ENCODE results near the gene FAM124A. TPM values are rescaled to one million over a fixed set of nuclear protein-coding genes. Genes with fewer than 3 reads are reported as not detected.

Gene FAM124A
- total RNA-seq, 2 experiments from 2014 or later = 0.13 TPM; not detected in 1

DNA sequence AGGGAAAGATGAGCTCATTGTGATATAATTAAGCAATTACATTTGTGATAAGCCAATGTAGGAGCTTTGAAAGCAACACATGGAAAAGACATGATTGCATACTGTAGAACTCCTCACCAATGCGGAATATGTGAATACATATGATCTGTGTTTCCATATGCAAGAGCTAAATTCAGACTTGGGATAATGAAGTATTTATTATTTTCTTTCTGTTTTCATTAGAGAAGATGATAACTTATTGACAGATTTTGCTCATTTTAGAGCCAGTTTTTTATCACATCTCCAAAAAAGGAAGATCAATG lies 14.2 kb downstream of the FAM124A start:
- ChIA-PET CTCF (interaction anchor here (1.3 kb wide), 1 partner anchor 49 kb away, joined by 3 read pairs; no protein-coding TSS in a partner anchor), POLR2A (no interaction called here)

DNA sequence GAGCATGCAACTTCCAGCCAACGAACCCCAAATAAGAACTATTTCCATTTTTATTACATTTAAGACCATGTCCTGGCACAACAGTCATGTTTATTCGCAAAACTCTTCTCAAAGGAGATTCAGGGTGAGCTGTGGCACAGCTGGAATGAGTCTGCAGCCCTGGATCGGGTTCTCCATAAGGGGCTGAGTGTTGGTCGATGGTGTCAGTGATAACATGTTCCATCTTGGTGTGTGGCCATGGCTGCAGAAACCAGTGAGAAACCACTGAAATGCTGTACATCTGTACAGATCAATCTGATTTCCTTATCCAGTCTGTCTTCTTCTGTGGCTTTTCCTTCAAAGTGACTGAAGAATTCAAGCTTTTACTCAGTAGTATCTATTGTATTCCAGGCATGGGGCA lies 15.2 kb downstream of the FAM124A start:
- ChIA-PET POLR2A (no interaction called here), CTCF (no interaction called here)

GRCh38 chr13:51237887-51238286 lies 15.7 kb downstream of the FAM124A start:
- ChIA-PET CTCF (no interaction called here), POLR2A (no interaction called here)

- CTCF ChIA-PET = no interaction called here
- POLR2A ChIA-PET = no interaction called here
These were observed 18.0 kb downstream of the FAM124A start for GRCh38 chr13:51240178-51240577.

- POLR2A ChIA-PET = no interaction called here
These were observed 18.8 kb downstream of the FAM124A start for GRCh38 chr13:51240958-51241357.

DNA sequence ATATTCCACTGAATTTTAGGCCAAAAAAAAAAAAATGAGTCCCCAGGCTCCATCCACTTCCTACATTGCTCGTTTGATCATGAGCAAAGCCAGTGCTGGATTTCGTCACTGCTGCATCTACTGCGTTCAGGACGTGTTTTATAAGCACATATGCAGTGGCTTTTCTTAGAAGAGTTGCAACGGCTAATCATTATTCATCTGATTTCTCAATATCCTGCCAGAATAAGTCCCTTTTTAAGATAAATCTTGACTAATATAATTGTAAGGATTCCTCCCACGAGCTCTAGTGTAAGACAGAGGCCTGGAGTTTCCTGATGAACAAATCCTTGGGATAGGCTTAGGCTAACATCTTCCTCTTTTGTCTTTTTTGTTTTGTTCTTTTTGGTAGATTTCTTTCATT lies 19.5 kb downstream of the FAM124A start:
- POLR2A ChIA-PET = no interaction called here
- CTCF ChIA-PET = no interaction called here

More at GRCh38 chr13:51240958-51241357, 18.8 kb downstream of the FAM124A start:
- CTCF ChIA-PET = no interaction called here

DNA sequence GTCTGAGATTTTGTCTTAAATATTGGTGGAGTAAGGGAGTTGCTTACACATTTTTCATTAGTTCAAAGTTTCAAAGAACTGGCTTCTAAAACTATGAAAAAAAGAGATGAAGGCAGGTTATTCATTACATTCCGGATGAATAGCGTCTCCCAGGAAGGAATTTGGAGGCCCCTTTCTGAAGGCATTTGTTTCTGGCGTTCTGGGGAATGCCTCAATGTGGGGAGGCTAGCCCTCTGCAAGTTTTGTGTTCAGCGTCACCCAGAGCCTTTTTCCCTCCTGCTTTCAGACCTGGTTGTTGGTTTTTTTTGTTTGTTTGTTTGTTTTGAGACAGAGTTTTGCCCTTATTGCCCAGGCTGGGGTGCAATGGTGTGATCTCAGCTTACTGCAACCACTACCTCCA lies 21.0 kb downstream of the FAM124A start:
- ChIA-PET CTCF (no interaction called here), POLR2A (no interaction called here)

- CTCF ChIA-PET = no interaction called here
- POLR2A ChIA-PET = no interaction called here
These were observed 21.6 kb downstream of the FAM124A start for GRCh38 chr13:51243832-51244231.

DNA sequence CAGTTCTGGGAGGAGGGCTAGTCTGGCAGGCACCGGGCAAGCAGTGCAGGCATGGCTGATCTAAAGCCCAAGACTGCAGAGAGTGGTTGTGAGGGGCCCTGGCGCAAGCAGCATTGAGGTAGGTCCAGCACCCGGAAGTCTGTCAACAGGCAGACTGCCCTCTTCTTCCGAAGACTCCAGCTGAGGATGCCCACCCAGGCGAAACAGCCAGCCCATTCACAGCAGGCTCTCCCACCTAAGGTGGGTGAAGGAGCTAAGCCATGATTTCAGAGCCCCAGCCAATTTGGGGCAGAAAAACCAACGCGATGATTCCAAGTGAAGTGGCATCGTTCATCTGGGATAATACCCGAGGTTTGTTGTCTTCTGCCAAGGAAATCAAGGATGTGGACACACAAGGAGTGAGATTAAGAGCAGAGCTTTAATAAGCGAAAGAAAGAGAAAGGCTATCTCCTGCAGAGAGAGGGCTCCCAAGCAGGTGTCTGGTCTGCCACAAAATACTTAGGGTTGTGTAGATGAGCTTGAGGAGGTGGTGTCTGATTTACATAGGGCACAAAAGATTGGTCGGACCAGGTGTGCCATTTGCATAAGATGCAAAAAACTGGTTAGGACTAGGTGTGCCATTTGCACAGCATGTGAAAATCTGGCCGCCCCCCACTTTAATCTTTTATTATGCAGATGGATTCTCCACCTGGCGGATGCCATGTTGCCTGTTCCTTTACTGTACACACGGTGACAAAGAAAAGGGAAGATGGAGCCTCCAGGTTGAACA lies 22.6 kb downstream of the FAM124A start:
- ChIA-PET POLR2A (no interaction called here), CTCF (interaction anchor here (0.7 kb wide), 1 partner anchor 41 kb away, joined by 4 read pairs; no protein-coding TSS in a partner anchor)

GRCh38 chr13:51245583-51245982 lies 23.4 kb downstream of the FAM124A start:
- ChIA-PET CTCF (no interaction called here), POLR2A (no interaction called here)

GRCh38 chr13:51246025-51246417 lies 23.8 kb downstream of the FAM124A start:
- CTCF ChIA-PET = interaction anchor here (1.3 kb wide), 1 partner anchor 40 kb away, joined by 6 read pairs; no protein-coding TSS in a partner anchor
- POLR2A ChIA-PET = no interaction called here

DNA sequence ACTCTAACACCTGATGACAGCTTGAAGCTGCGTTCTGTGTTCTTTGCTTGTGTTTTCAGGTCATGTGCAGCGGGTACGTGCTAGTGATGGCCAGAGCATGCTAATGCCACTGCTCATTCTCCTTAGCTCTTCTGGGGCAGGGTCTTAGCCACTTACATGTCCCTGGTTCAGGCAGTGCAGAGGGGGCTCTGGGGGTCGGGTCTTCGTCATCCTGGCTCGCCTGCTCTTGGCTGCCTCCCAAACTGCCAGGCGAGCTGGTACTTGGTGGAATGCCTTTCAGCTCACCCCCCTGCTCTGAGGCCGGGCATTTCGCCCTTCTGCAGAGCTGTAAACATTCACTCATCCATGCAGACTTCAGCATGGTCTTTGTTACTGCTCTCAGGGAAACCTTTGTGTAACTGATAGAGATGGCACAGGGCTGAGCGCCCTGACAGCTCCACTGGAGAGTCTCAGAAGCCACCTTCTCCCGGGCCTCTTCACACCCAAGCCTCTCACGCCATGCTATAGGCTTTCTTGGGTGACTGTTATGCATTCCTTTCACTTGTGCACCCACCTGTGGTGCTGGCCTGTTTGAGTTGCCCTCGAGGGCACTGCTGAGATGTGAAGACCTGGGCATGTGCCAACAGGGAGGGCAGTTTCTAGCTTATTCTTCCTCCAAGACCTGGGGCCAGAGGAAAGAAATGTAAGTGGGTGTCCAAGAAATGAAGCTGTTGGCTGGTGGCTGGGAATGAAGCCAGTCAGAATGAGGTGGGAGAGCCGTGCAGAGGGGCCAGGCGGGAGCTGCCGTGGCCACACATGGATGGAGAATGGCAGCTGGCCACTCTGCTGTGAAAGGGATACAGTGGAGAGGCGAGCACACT lies 24.4 kb downstream of the FAM124A start:
- POLR2A ChIA-PET = no interaction called here

GRCh38 chr13:51249255-51249654 lies 27.1 kb downstream of the FAM124A start:
- POLR2A ChIA-PET = no interaction called here
- CTCF ChIA-PET = no interaction called here

More for the DNA sequence above, 24.4 kb downstream of the FAM124A start:
- CTCF ChIA-PET = interaction anchor here (1.3 kb wide), 1 partner anchor 40 kb away, joined by 6 read pairs; no protein-coding TSS in a partner anchor

DNA sequence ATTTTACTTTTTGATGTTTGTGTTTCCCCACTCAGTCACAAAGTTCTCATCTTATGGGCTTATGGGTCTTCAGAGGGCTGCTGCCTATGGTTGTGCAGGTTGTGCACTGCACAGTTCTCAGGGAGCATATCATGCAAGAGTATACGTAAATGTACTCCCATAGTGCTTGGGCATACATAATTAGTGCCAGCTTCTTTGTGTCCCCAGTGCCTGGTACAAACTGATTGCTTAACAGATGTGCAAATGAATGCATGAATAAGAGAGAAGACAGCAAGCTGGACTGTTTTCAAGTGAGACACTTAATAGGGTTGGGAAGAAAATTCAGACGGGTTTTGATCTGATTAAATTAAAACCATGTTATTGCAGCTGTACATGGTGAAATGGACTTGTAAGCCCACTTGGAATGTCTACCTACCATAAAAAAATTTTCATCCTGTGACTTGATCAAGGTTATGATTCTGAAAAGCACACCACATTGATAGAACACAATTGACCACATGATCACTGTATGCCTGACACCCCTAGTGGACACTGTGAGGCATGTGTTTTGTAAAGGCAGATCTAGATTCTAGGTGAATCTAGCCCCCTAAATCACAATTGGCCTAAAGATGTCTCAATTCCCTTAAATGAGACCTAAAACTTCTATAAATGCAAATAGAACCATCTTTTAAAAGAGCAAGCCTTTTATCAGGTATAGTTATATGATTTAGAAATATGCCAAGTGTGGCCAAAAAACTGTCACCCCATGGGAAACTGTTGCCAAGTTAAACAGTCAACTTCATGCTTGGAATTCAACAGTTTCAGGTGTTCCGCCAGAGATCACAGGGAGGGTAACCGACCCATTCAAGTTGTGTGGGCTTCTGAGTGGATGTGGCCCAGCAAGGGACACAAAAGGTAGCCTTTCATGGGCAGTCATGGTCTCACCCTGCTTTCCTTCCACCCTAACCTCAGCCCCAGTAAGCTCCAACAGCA lies 27.9 kb downstream of the FAM124A start:
- CTCF ChIA-PET = no interaction called here

GRCh38 chr13:51251480-51251879 lies 29.3 kb downstream of the FAM124A start:
- ChIA-PET CTCF (interaction anchor here (1.3 kb wide), 1 partner anchor 16 kb away, joined by 3 read pairs; no protein-coding TSS in a partner anchor), POLR2A (no interaction called here)

More for the DNA sequence above, 27.9 kb downstream of the FAM124A start:
- POLR2A ChIA-PET = no interaction called here

- ChIA-PET CTCF (no interaction called here), POLR2A (no interaction called here)
These were observed 30.8 kb downstream of the FAM124A start for GRCh38 chr13:51252954-51253532.

- POLR2A ChIA-PET = no interaction called here
- CTCF ChIA-PET = interaction anchor here (1.7 kb wide), 1 partner anchor 31 kb away, joined by 4 read pairs; no protein-coding TSS in a partner anchor
These were observed 33.4 kb downstream of the FAM124A start for GRCh38 chr13:51255556-51255955.

GRCh38 chr13:51257187-51257586 lies 35.0 kb downstream of the FAM124A start:
- ChIA-PET CTCF (no interaction called here), POLR2A (no interaction called here)

Measured in activated CD8-positive, alpha-beta memory T cell treated with anti-CD3 and anti-CD28 coated beads for 36 hours (primary cell).